H1 (cell line): ENCODE results near the gene ZSCAN29. TPM values are rescaled to one million over a fixed set of nuclear protein-coding genes. Genes with fewer than 3 reads are reported as not detected.

Source experiments
- CTCF ChIA-PET: fragments of 300-600 bp; sonication (Branson Sonifier 250); formaldehyde crosslinking; loops from one replicate; lab custom pipeline; 2021; ENCODE audit not compliant: partially characterized antibody; lab: Charles Lee
- POLR2A ChIA-PET: fragments of 300-600 bp; sonication (Branson Sonifier 250); formaldehyde crosslinking; loops from one replicate; lab custom pipeline; 2021; ENCODE audit warnings: inconsistent platforms; ENCODE audit not compliant: partially characterized antibody; lab: Charles Lee
- DNase-seq, 2 experiments: peaks; one replicate each; pipeline versions ENCODE4 v3.0.0 to v3.0.0-alpha.2; 2010 to 2022; ENCODE audit warnings: low spot score in 2 of 2, low read depth in 1 of 2, mixed read lengths in 1 of 2
- FAIRE-seq: peaks from 2 replicates; lab custom pipeline; 2011; peaks lifted over from hg19 to GRCh38; lab: Jason Lieb, UNC
- H2AFZ ChIP-seq: 2 replicates; pipeline ENCODE4 v1.8.1; 2012; ENCODE audit warnings: low read length, inconsistent platforms
- H2AK5ac ChIP-seq: 2 replicates; pipeline ENCODE4 v1.6.1; 2013; ENCODE audit warnings: low read depth, low read length
- H2BK120ac ChIP-seq: replicated peaks from 2 replicates; pipeline ENCODE3; 2013; ENCODE audit warnings: low read depth, low read length, inconsistent platforms
- H2BK12ac ChIP-seq: 2 replicates; pipeline ENCODE4 v1.6.1; 2013; ENCODE audit warnings: low read depth, low read length
- H2BK15ac ChIP-seq: 2 replicates; pipeline ENCODE4 v1.6.1; 2013; ENCODE audit warnings: low read length
- H2BK20ac ChIP-seq: 2 replicates; pipeline ENCODE4 v1.6.1; 2013; ENCODE audit warnings: low read length
- H2BK5ac ChIP-seq: 2 replicates; pipeline ENCODE4 v1.6.1; 2013; ENCODE audit warnings: low read depth, low read length
- H3K14ac ChIP-seq: 2 replicates; pipeline ENCODE4 v1.6.1; 2013; ENCODE audit warnings: inconsistent platforms; ENCODE audit not compliant: insufficient read length
- H3K18ac ChIP-seq: 2 replicates; pipeline ENCODE4 v1.6.1; 2013; ENCODE audit warnings: low read length; ENCODE audit errors: extremely low read depth
- H3K23ac ChIP-seq: 2 replicates; pipeline ENCODE4 v1.6.1; 2013; ENCODE audit warnings: inconsistent platforms; ENCODE audit not compliant: insufficient read length
- H3K23me2 ChIP-seq: 2 replicates; pipeline ENCODE4 v1.6.1; 2013; ENCODE audit warnings: low read depth, low read length
- H3K27ac ChIP-seq: 2 replicates; pipeline ENCODE4 v1.6.1; 2011; ENCODE audit warnings: low read depth, low read length, inconsistent platforms
- H3K27me3 ChIP-seq, 4 experiments: replicated peaks in 1 of 4; 1 replicate in 1 of 4; 2 replicates in 3 of 4; pipeline versions ENCODE4 v1.6.1 to v1.8.1; 2011 to 2013; ENCODE audit warnings: low read length in 3 of 4, mild to moderate bottlenecking in 3 of 4, inconsistent platforms in 2 of 4, mixed read lengths in 2 of 4, moderate library complexity in 1 of 4; ENCODE audit not compliant: control insufficient read depth in 3 of 4, insufficient read depth in 3 of 4; ENCODE audit errors: extremely low read depth in 1 of 4
- H3K36me3 ChIP-seq, 4 experiments: 2 replicates each; pipeline versions ENCODE4 v1.6.1 to v1.8.1; 2011 to 2013; ENCODE audit warnings: mild to moderate bottlenecking in 4 of 4, low read length in 3 of 4, moderate library complexity in 2 of 4, control low read depth in 1 of 4, inconsistent platforms in 1 of 4; ENCODE audit not compliant: insufficient read depth in 4 of 4, control insufficient read depth in 2 of 4
- H3K4ac ChIP-seq: replicated peaks from 2 replicates; pipeline ENCODE3; 2013; ENCODE audit warnings: low read length, low read depth, mixed read lengths, inconsistent platforms; ENCODE audit not compliant: insufficient read length
- H3K4me1 ChIP-seq, 4 experiments: replicated peaks in 1 of 4; 1 replicate in 1 of 4; 2 replicates in 3 of 4; pipeline versions ENCODE4 v1.6.1 to v1.8.1; 2011 to 2013; ENCODE audit warnings: low read length in 3 of 4, inconsistent platforms in 2 of 4, mixed read lengths in 1 of 4; ENCODE audit not compliant: insufficient read depth in 4 of 4, control insufficient read depth in 3 of 4
- H3K4me2 ChIP-seq, 2 experiments: 2 replicates each; pipeline versions ENCODE4 v1.6.1 to v1.8.1; 2011 to 2013; ENCODE audit warnings: low read depth in 2 of 2, low read length in 2 of 2, control low read depth in 1 of 2, inconsistent platforms in 1 of 2, mild to moderate bottlenecking in 1 of 2; ENCODE audit not compliant: insufficient read depth in 1 of 2
- H3K4me3 ChIP-seq, 4 experiments: fragments of 200-600, 300-600 bp in 1 of 4; sonication (generic), shearing (Covaris generic), sonication (Bioruptor Twin) in 1 of 4; 2 replicates each; pipeline versions ENCODE4 v1.5.1 to v1.8.1; 2011 to 2016; ENCODE audit warnings: low read length in 4 of 4, low read depth in 3 of 4, control low read depth in 2 of 4, inconsistent platforms in 2 of 4, mild to moderate bottlenecking in 2 of 4, mixed read lengths in 1 of 4, moderate library complexity in 1 of 4; ENCODE audit not compliant: insufficient read depth in 2 of 4; ENCODE audit errors: extremely low read depth in 1 of 4
- H3K56ac ChIP-seq: replicated peaks from 2 replicates; pipeline ENCODE3; 2013; ENCODE audit warnings: low read depth, mild to moderate bottlenecking, mixed read lengths, low read length, inconsistent platforms; ENCODE audit not compliant: insufficient read length
- H3K79me1 ChIP-seq: 2 replicates; pipeline ENCODE4 v1.6.1; 2013; ENCODE audit warnings: low read depth, low read length, control low read depth
- H3K79me2 ChIP-seq, 2 experiments: 2 replicates each; pipeline versions ENCODE4 v1.6.1 to v1.8.1; 2012 to 2013; ENCODE audit warnings: low read length in 2 of 2, mild to moderate bottlenecking in 2 of 2, inconsistent platforms in 1 of 2; ENCODE audit not compliant: insufficient read depth in 2 of 2, control insufficient read depth in 1 of 2
- H3K9ac ChIP-seq, 4 experiments: replicated peaks in 1 of 4; 1 replicate in 1 of 4; 2 replicates in 3 of 4; pipeline versions ENCODE4 v1.6.1 to v1.8.1; 2011 to 2013; ENCODE audit warnings: low read depth in 3 of 4, low read length in 3 of 4, control low read depth in 2 of 4, mild to moderate bottlenecking in 2 of 4, moderate library complexity in 2 of 4, inconsistent platforms in 1 of 4; ENCODE audit errors: extremely low read depth in 1 of 4
- H3K9me3 ChIP-seq, 2 experiments: 2 replicates each; pipeline versions ENCODE4 v1.6.1 to v1.8.1; 2012 to 2013; ENCODE audit warnings: mild to moderate bottlenecking in 2 of 2, moderate library complexity in 2 of 2, control low read depth in 1 of 2, inconsistent platforms in 1 of 2, low read depth in 1 of 2, low read length in 1 of 2, mixed read lengths in 1 of 2; ENCODE audit not compliant: insufficient read depth in 2 of 2
- H4K20me1 ChIP-seq, 2 experiments: replicated peaks in 1 of 2; 2 replicates each; pipeline versions ENCODE3 to v1.8.1; 2011 to 2013; ENCODE audit warnings: inconsistent platforms in 2 of 2, low read length in 2 of 2, mild to moderate bottlenecking in 1 of 2; ENCODE audit not compliant: insufficient read depth in 2 of 2, control insufficient read depth in 1 of 2
- H4K5ac ChIP-seq: 2 replicates; pipeline ENCODE4 v1.6.1; 2013; ENCODE audit warnings: low read length, low read depth, mixed read lengths, inconsistent platforms; ENCODE audit not compliant: insufficient read length
- H4K8ac ChIP-seq: 2 replicates; pipeline ENCODE4 v1.8.0; 2013; ENCODE audit warnings: mild to moderate bottlenecking, moderate library complexity, low read length, inconsistent platforms; ENCODE audit not compliant: insufficient read depth; ENCODE audit errors: extremely low read depth
- H4K91ac ChIP-seq: replicated peaks from 2 replicates; pipeline ENCODE3; 2013; ENCODE audit warnings: low read length, mixed read lengths, inconsistent platforms; ENCODE audit not compliant: insufficient read length
- ATF3 ChIP-seq: IDR thresholded peaks from 2 replicates; pipeline ENCODE4 v1.6.1; 2011; ENCODE audit warnings: low read depth, mild to moderate bottlenecking, low read length; ENCODE audit not compliant: insufficient read depth
- BACH1 ChIP-seq: IDR thresholded peaks from 2 replicates; pipeline ENCODE4 v1.6.1; 2012; ENCODE audit warnings: low read length, improper control_type of control experiment
- CHD1 ChIP-seq: IDR thresholded peaks from 2 replicates; pipeline ENCODE4 v1.6.1; 2012; ENCODE audit warnings: low read depth, low read length, improper control_type of control experiment
- CTBP2 ChIP-seq: IDR thresholded peaks from 2 replicates; pipeline ENCODE4 v1.7.0; 2011; ENCODE audit warnings: borderline replicate concordance, mild to moderate bottlenecking, moderate library complexity, mixed read lengths, low read length; ENCODE audit not compliant: insufficient read depth, insufficient read length
- EZH2 ChIP-seq: fragments of 200-600 bp; sonication (generic); IDR thresholded peaks from 2 replicates; pipeline ENCODE4 v1.7.1; 2012; ENCODE audit warnings: low read depth, mild to moderate bottlenecking, moderate library complexity, low read length, inconsistent platforms; ENCODE audit not compliant: severe bottlenecking
- GABPA ChIP-seq: IDR thresholded peaks from 2 replicates; pipeline ENCODE4 v1.6.1; 2011; ENCODE audit warnings: mild to moderate bottlenecking, low read length, moderate library complexity, borderline replicate concordance; ENCODE audit not compliant: insufficient read depth
- POLR2A ChIP-seq, 2 experiments: IDR thresholded peaks; 1 replicate in 1 of 2; 2 replicates in 1 of 2; pipeline ENCODE4 v1.6.1; 2011; ENCODE audit warnings: low read depth in 2 of 2, low read length in 2 of 2, mild to moderate bottlenecking in 2 of 2; ENCODE audit errors: control extremely low read depth in 1 of 2
- POU5F1 ChIP-seq: IDR thresholded peaks from 2 replicates; pipeline ENCODE4 v1.6.1; 2011; ENCODE audit warnings: low read depth, mild to moderate bottlenecking, low read length, moderate library complexity
- RBBP5 ChIP-seq: IDR thresholded peaks from 2 replicates; pipeline ENCODE4 v1.7.1; 2012; ENCODE audit warnings: low read depth, mild to moderate bottlenecking, inconsistent platforms, low read length, moderate library complexity, borderline replicate concordance
- RFX5 ChIP-seq: IDR thresholded peaks from 2 replicates; pipeline ENCODE4 v1.6.1; 2011; ENCODE audit warnings: low read depth, low read length, improper control_type of control experiment, borderline replicate concordance
- SIN3A ChIP-seq, 2 experiments: IDR thresholded peaks in 1 of 2; conservative IDR thresholded peaks in 1 of 2; 2 replicates each; pipeline ENCODE4 v1.6.1; 2011 to 2012; ENCODE audit warnings: low read length in 2 of 2, improper control_type of control experiment in 1 of 2, low read depth in 1 of 2, mild to moderate bottlenecking in 1 of 2
- SIX5 ChIP-seq: IDR thresholded peaks from 2 replicates; pipeline ENCODE4 v1.6.1; 2011; ENCODE audit warnings: mild to moderate bottlenecking, low read depth, low read length
- TAF1 ChIP-seq: IDR thresholded peaks from 2 replicates; pipeline ENCODE4 v1.6.1; 2011; ENCODE audit warnings: mild to moderate bottlenecking, low read depth, low read length
- ZNF274 ChIP-seq: IDR thresholded peaks from 2 replicates; pipeline ENCODE4 v1.7.0; 2012; ENCODE audit warnings: low read length, borderline replicate concordance; ENCODE audit errors: extremely low read depth
- WGBS, 2 experiments: shearing (Covaris generic) in 1 of 2; methylation state at CpG; one replicate each; pipeline versions ENCODE4 v1.1.6 to v1.1.7; 2013 to 2015; ENCODE audit warnings: low lambda C conversion rate in 2 of 2, mixed read lengths in 2 of 2, inconsistent platforms in 1 of 2, low coverage in 1 of 2, missing lambda C conversion rate in 1 of 2; ENCODE audit not compliant: insufficient replicate concordance in 2 of 2, insufficient coverage in 1 of 2, insufficient read length in 1 of 2; ENCODE audit errors: extremely low coverage in 1 of 2, missing lambda C conversion rate in 1 of 2; 5-methylcytosine and 5-hydroxymethylcytosine counted together
- polyA plus RNA-seq, 7 experiments: library from polyadenylated mRNA; depleted of rRNA in 3 of 7; stranded (reverse) in 5 of 7; unstranded in 2 of 7; fragments of >200 nt in 5 of 7; fragments of 200-250 nt in 2 of 7; gene quantifications; 1 replicate in 5 of 7; 2 replicates in 1 of 7; 4 replicates in 1 of 7; pipeline versions ENCODE4 v1.2.1 to v1.2.3, GENCODE V29; 2011 to 2013; ENCODE audit warnings: missing spikeins in 2 of 7, mixed read lengths in 2 of 7
- total RNA-seq: library from RNA; stranded (reverse); fragmentation: NEBNext Ultra II Directional; extraction: Animal tissue kit (Norgen Biotek cat#: 25700); gene quantifications from 2 replicates; pipeline ENCODE4 v1.2.1, GENCODE V29; 2021

Gene ZSCAN29
- total and polyA plus RNA-seq, 2 of the 8 experiments (the other 6 are each of a cell fraction or from before 2014, with no cell fraction given), result 6.4 to 41.3 TPM

GRCh38 chr15:43390723-43391122 lies 19.9 kb upstream of the ZSCAN29 start:
- no peaks in the 10 kb centered on the region for H3K4me1 ChIP-seq
- H3K9me3 ChIP-seq, result no peaks in the 10 kb centered on the region
- H2BK15ac ChIP-seq, result no peak overlapping the region
- no peak overlapping the region for H3K4me3 ChIP-seq
- no peak overlapping the region for H4K8ac ChIP-seq
- ChIA-PET POLR2A (no interaction called here), CTCF (interaction anchor here (1.5 to 2.6 kb wide), 2 partner anchors 9 to 15 kb away, joined by 4 to 8 read pairs; no protein-coding TSS in a partner anchor)
- H2BK120ac ChIP-seq, result no peak overlapping the region
- no peak overlapping the region for H3K27ac ChIP-seq
- no peaks in the 10 kb centered on the region for H3K79me1 ChIP-seq
- H2AK5ac ChIP-seq, result no peak overlapping the region
- no peak overlapping the region for H3K14ac ChIP-seq
- H2BK5ac ChIP-seq, result no peak overlapping the region
- H3K23ac ChIP-seq, result no peak overlapping the region
- no peak overlapping the region for H3K18ac ChIP-seq
- FAIRE-seq (no peak), DNase-seq (no peak)
- no peaks in the 10 kb centered on the region for H3K27me3 ChIP-seq
- H2BK20ac ChIP-seq, result no peak overlapping the region
- no peak overlapping the region for H2BK12ac ChIP-seq
- H3K23me2 ChIP-seq, result no peaks in the 10 kb centered on the region
- no peak overlapping the region for H4K5ac ChIP-seq
- no peak overlapping the region for H3K4ac ChIP-seq
- no peak overlapping the region for H3K4me2 ChIP-seq
- H2AFZ ChIP-seq, result no peak overlapping the region
- peaks cover 0 to 22% (median 11%) of the 10 kb centered on the region in 4 experiments; a peak in 6 of 8 replicates for H3K36me3 ChIP-seq
- no peak overlapping the region for H4K91ac ChIP-seq
- H3K56ac ChIP-seq, result no peak overlapping the region
- 92% methylated on average over 8 of the region's 8 CpGs; no CpG with 5 or more reads in 1 of the 2 experiments for WGBS, 2 experiments
- H3K9ac ChIP-seq, result no peak overlapping the region
- no peaks in the 10 kb centered on the region for H4K20me1 ChIP-seq
- H3K79me2 ChIP-seq, result no peaks in the 10 kb centered on the region
- TF ChIP-seq RFX5 (no peak), SIN3A (conservative IDR thresholded peaks at IDR 0.05 in 1 of 2, IDR thresholded peaks at IDR 0.05 in 1 of 2; ENCODE audit: low read depth in 1 of 2, low read length in 2 of 2) (no peak), BACH1 (no peak), GABPA (no peak), TAF1 (no peak), EZH2 (no peak), ATF3 (no peak), SIX5 (no peak), CTBP2 (no peak), ZNF274 (no peak), POU5F1 (no peak), CHD1 (no peak), POLR2A (IDR thresholded peaks at IDR 0.05; ENCODE audit: control extremely low read depth in 1 of 2, low read depth in 2 of 2, low read length in 2 of 2) (no peak), RBBP5 (no peak)
